BJ (cell line): ENCODE measurements around the gene OR5H15. TPM values are rescaled to one million over a fixed set of nuclear protein-coding genes. Genes with fewer than 3 reads are reported as not detected.
"Not testable (repeated sequence)": the region's sequence is repeated elsewhere in the genome, so short reads cannot be mapped to it uniquely, and the experiment has no call there.

Experiments
- CTCF ChIA-PET: fragments of 350-600 bp; formaldehyde crosslinking; extraction: SDS; loops from one replicate; lab custom pipeline; 2021; ENCODE audit warnings: antibody characterized with exemption, inconsistent platforms; lab: Yijun Ruan, JAX
- POLR2A ChIA-PET: fragments of 300-600 bp; sonication (Branson Sonifier 250); formaldehyde crosslinking; extraction: SDS; loops from one replicate; lab custom pipeline; 2021; ENCODE audit warnings: antibody characterized with exemption; lab: Charles Lee
- DNase-seq: peaks from one replicate; pipeline ENCODE4 v3.0.0-alpha.2; 2011; ENCODE audit warnings: low read depth
- H3K27me3 ChIP-seq: 2 replicates; pipeline ENCODE4 v1.6.0; 2011; ENCODE audit warnings: low read length; ENCODE audit not compliant: control insufficient read depth, insufficient read depth
- H3K36me3 ChIP-seq: 2 replicates; pipeline ENCODE4 v1.5.1; 2011; ENCODE audit warnings: low read length; ENCODE audit not compliant: control insufficient read depth, insufficient read depth
- H3K4me3 ChIP-seq: 2 replicates; pipeline ENCODE4 v1.5.1; 2011; ENCODE audit warnings: low read depth, mild to moderate bottlenecking, control low read depth, low read length
- polyA plus RNA-seq: library from polyadenylated mRNA; depleted of rRNA; stranded (reverse); fragments of >200 nt; gene quantifications from 2 replicates; pipeline ENCODE4 v1.2.3, GENCODE V29; 2011
- TF ChIP-seq, protein P1 (sequence below): IDR thresholded peaks from 2 replicates; pipeline ENCODE4 v1.5.1; 2011; ENCODE audit warnings: low read depth, mild to moderate bottlenecking, control low read depth, inconsistent platforms, low read length, moderate library complexity; ENCODE audit not compliant: insufficient read depth

The OR5H15 gene
- polyA plus RNA-seq, 1 experiment: not detected

GRCh38 chr3:98180319-98180890 lies 13.9 kb downstream of the OR5H15 start:
- Histone ChIP-seq H3K36me3 (no peaks in the 10 kb centered on the region), H3K27me3 (no peaks in the 10 kb centered on the region), H3K4me3 (no peak overlapping the region)
- DNase-seq: no peak
- CTCF ChIA-PET: no interaction called here
- POLR2A ChIA-PET: no interaction called here
- TF ChIP-seq, protein P1, sequence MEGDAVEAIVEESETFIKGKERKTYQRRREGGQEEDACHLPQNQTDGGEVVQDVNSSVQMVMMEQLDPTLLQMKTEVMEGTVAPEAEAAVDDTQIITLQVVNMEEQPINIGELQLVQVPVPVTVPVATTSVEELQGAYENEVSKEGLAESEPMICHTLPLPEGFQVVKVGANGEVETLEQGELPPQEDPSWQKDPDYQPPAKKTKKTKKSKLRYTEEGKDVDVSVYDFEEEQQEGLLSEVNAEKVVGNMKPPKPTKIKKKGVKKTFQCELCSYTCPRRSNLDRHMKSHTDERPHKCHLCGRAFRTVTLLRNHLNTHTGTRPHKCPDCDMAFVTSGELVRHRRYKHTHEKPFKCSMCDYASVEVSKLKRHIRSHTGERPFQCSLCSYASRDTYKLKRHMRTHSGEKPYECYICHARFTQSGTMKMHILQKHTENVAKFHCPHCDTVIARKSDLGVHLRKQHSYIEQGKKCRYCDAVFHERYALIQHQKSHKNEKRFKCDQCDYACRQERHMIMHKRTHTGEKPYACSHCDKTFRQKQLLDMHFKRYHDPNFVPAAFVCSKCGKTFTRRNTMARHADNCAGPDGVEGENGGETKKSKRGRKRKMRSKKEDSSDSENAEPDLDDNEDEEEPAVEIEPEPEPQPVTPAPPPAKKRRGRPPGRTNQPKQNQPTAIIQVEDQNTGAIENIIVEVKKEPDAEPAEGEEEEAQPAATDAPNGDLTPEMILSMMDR: no peak

DNA sequence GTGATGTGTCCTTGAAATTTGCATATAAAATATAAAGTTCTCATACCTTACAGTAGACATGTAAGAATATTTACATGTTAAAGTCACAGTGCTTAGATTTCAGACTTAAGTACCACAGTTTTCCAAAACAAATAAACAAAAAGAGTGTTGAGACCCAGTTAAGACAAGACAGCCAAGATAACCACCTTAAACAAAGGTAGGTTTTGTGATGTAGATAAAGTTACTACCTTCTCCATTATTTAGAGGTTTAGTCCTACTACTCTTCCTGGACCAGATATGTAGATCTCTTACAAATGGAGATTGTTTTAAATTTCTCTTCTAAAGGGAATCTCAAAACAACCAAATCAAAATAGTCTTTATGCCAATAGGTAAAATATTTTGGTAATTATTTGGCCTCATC lies 15.7 kb downstream of the OR5H15 start:
- POLR2A ChIA-PET: no interaction called here
- Histone ChIP-seq H3K36me3 (no peaks in the 10 kb centered on the region), H3K4me3 (no peak overlapping the region), H3K27me3 (no peaks in the 10 kb centered on the region)
- CTCF ChIA-PET: interaction anchor here (0.8 kb wide), 1 partner anchor 10 kb away, joined by 3 read pairs; no protein-coding TSS in a partner anchor
- TF ChIP-seq, protein P1: no peak
- DNase-seq: no peak

- Histone ChIP-seq H3K4me3 (no peak overlapping the region), H3K27me3 (no peaks in the 10 kb centered on the region), H3K36me3 (no peaks in the 10 kb centered on the region)
- ChIA-PET POLR2A (no interaction called here), CTCF (no interaction called here)
- no peak for DNase-seq
- TF ChIP-seq, protein P1: no peak
Measured at GRCh38 chr3:98185180-98185579, 18.7 kb downstream of the OR5H15 start.

GRCh38 chr3:98188545-98188944 lies 22.0 kb downstream of the OR5H15 start:
- ChIA-PET CTCF (no interaction called here), POLR2A (no interaction called here)

DNA sequence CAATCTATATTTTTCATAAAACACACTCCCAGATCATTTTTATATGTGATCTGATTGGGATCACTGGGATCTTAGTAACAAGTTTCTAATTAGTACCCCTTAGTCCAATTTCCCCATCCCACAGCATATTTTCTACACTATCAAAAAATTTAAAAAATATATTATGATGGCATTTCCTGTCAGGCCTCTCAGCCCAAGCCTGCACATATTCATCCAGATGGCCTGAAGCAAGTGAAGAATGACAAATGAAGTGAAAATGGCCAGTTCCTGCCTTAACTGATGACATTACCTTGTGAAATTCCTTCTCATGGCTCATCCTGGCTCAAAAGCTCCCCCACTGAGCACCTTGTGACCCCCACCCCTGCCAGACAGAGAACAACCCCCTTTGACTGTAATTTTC lies 24.4 kb downstream of the OR5H15 start:
- POLR2A ChIA-PET, DNase-seq, CTCF ChIA-PET, H3K4me3 ChIP-seq, H3K36me3 ChIP-seq, H3K27me3 ChIP-seq: not testable (repeated sequence)

More at GRCh38 chr3:98188545-98188944, 22.0 kb downstream of the OR5H15 start:
- Histone ChIP-seq H3K27me3 (no peaks in the 10 kb centered on the region), H3K36me3 (no peaks in the 10 kb centered on the region), H3K4me3 (no peak overlapping the region)
- no peak for DNase-seq
- TF ChIP-seq, protein P1: peak; percentile 24; the same call in 1 of the 2 replicates

DNA sequence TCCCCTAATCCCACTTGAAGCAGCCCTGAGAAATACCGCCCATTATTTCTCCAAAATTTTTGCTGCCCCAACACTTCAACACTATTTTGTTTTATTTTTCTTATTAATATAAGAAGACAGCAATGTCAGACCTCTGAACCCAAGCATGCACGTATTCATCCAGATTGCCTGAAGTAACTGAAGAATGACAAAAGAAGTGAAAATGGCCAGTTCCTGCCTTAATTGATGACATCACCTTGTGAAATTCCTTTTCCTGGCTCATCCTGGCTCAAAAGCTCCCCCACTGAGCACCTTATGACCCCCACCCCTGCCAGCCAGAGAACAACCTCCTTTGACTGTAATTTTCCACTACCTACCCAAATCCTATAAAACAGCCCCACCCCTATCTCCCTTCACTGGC lies 29.8 kb downstream of the OR5H15 start:
- POLR2A ChIA-PET, CTCF ChIA-PET, DNase-seq, H3K4me3 ChIP-seq, H3K36me3 ChIP-seq, H3K27me3 ChIP-seq: not testable (repeated sequence)
